ENCODE data around the gene ZNF280C. TPM values are rescaled to one million over a fixed set of nuclear protein-coding genes. Genes with fewer than 3 reads are reported as not detected.

ZNF280C gene
- total and polyA plus RNA-seq, 2 donors from 2014 or later: 0.60 to 5.0 TPM

GRCh38 chrX:130296297-130296678 lies 27.6 kb upstream of the ZNF280C start:
- intact Hi-C loops (cut with DNase I): no loop called here

GRCh38 chrX:130295519-130296296 lies 27.0 kb upstream of the ZNF280C start:
- Histone ChIP-seq H3K9me3 (ENCODE audit: control insufficient read depth in 2 of 3, insufficient read depth in 1 of 3, low read length in 3 of 3) (no peaks in the 10 kb centered on the region), H3K4me3 (ENCODE audit: low read length in 3 of 3) (no peak overlapping the region), H3K27me3 (ENCODE audit: control insufficient read depth, insufficient read depth, low read length) (no peaks in the 10 kb centered on the region), H3K36me3 (ENCODE audit: control insufficient read depth in 2 of 3, insufficient read depth in 3 of 3, low read length in 3 of 3) (no peaks in the 10 kb centered on the region), H3K27ac (ENCODE audit: low read depth in 2 of 2, low read length in 2 of 2) (no peak overlapping the region), H3K9ac (ENCODE audit: low read length in 3 of 3) (no peak overlapping the region), H3K4me1 (ENCODE audit: control insufficient read depth in 2 of 3, insufficient read depth in 2 of 3, low read depth in 1 of 3, low read length in 3 of 3) (no peaks in the 10 kb centered on the region)
- TF ChIP-seq CTCF (IDR thresholded peaks at IDR 0.05; ENCODE audit: borderline replicate concordance, extremely low read depth, insufficient read depth): no peak
- peak in 1 of 5 donors; percentile 10 for DNase-seq
- intact Hi-C loops (cut with DNase I): no loop called here
- FAIRE-seq: no peak

More at GRCh38 chrX:130296297-130296678, 27.6 kb upstream of the ZNF280C start:
- no peaks in the 10 kb centered on the region for H3K36me3 ChIP-seq (ENCODE audit: control insufficient read depth in 2 of 3, insufficient read depth in 3 of 3, low read length in 3 of 3)
- FAIRE-seq (no peak), DNase-seq (no peak)
- TF ChIP-seq CTCF (IDR thresholded peaks at IDR 0.05; ENCODE audit: borderline replicate concordance, extremely low read depth, insufficient read depth): no peak
- no peaks in the 10 kb centered on the region for H3K4me1 ChIP-seq (ENCODE audit: control insufficient read depth in 2 of 3, insufficient read depth in 2 of 3, low read depth in 1 of 3, low read length in 3 of 3)
- H3K4me3 ChIP-seq (ENCODE audit: low read length in 3 of 3): no peak overlapping the region
- no peak overlapping the region for H3K9ac ChIP-seq (ENCODE audit: low read length in 3 of 3)
- no peaks in the 10 kb centered on the region for H3K27me3 ChIP-seq (ENCODE audit: control insufficient read depth, insufficient read depth, low read length)
- H3K27ac ChIP-seq (ENCODE audit: low read depth in 2 of 2, low read length in 2 of 2): no peak overlapping the region
- H3K9me3 ChIP-seq (ENCODE audit: control insufficient read depth in 2 of 3, insufficient read depth in 1 of 3, low read length in 3 of 3): no peaks in the 10 kb centered on the region

- TF ChIP-seq CTCF (IDR thresholded peaks at IDR 0.05; ENCODE audit: borderline replicate concordance, extremely low read depth, insufficient read depth): no peak
- no peak overlapping the region for H3K9ac ChIP-seq (ENCODE audit: low read length in 3 of 3)
- no peaks in the 10 kb centered on the region for H3K36me3 ChIP-seq (ENCODE audit: control insufficient read depth in 2 of 3, insufficient read depth in 3 of 3, low read length in 3 of 3)
- H3K27ac ChIP-seq (ENCODE audit: low read depth in 2 of 2, low read length in 2 of 2): no peak overlapping the region
- peak overlapping the region in 1 of 3 donors; percentile 26 for H3K4me3 ChIP-seq (ENCODE audit: low read length in 3 of 3)
- no peaks in the 10 kb centered on the region for H3K9me3 ChIP-seq (ENCODE audit: control insufficient read depth in 2 of 3, insufficient read depth in 1 of 3, low read length in 3 of 3)
- H3K27me3 ChIP-seq (ENCODE audit: control insufficient read depth, insufficient read depth, low read length): no peaks in the 10 kb centered on the region
- DNase-seq: no peak
- intact Hi-C loops (cut with DNase I): no loop called here
- H3K4me1 ChIP-seq (ENCODE audit: control insufficient read depth in 2 of 3, insufficient read depth in 2 of 3, low read depth in 1 of 3, low read length in 3 of 3): no peaks in the 10 kb centered on the region
- no peak for FAIRE-seq
Measured at GRCh38 chrX:130287071-130287770, 18.5 kb upstream of the ZNF280C start.

All from kidney (tissue), 14 donors.